HepG2 (cell line): ENCODE results near the gene TBC1D19. TPM values are rescaled to one million over a fixed set of nuclear protein-coding genes. Genes with fewer than 3 reads are reported as not detected.

ENCODE experiments used
- ATAC-seq: fragments of 200-7000 bp; cut with Tn5 transposase; 3 replicates; pipeline ENCODE4 v1.9.1; 2020; ENCODE audit warnings: mild to moderate bottlenecking, moderate library complexity
- BruUV-seq: library from RNA; stranded (reverse); fragments of 400-500 nt; replicated peaks from 2 replicates; lab custom pipeline; 2021; lab: Mats Ljungman, UMichigan
- CTCF ChIA-PET: fragments of 300-600 bp; formaldehyde crosslinking; extraction: SDS; loops from one replicate; lab custom pipeline; 2021; ENCODE audit warnings: low total read pairs, inconsistent platforms, low intra/inter-chr PET ratio; lab: Yijun Ruan, JAX
- POLR2A ChIA-PET: fragments of 350-600 bp; sonication (Branson Sonifier 250); formaldehyde crosslinking; loops from one replicate; lab custom pipeline; 2020; ENCODE audit warnings: antibody characterized with exemption, inconsistent platforms; lab: Yijun Ruan, JAX
- DNase-seq: peaks from one replicate; pipeline ENCODE4 v3.0.0-alpha.2; 2015; ENCODE audit warnings: low spot score
- FAIRE-seq: peaks from 3 replicates; lab custom pipeline; 2011; peaks lifted over from hg19 to GRCh38; lab: Jason Lieb, UNC
- H2AFZ ChIP-seq: one replicate; pipeline ENCODE4 v1.6.1; 2011; ENCODE audit warnings: low read length, inconsistent platforms
- H3K27ac ChIP-seq: fragments of 300-600 bp; 3 replicates; pipeline ENCODE4 v1.8.0; 2011; ENCODE audit warnings: mixed run types, mild to moderate bottlenecking, mixed read lengths, low read length, inconsistent platforms; ENCODE audit not compliant: insufficient read depth; ENCODE audit errors: extremely low read length
- H3K27me3 ChIP-seq, 2 experiments: fragments of 200-600 bp in 1 of 2; 2 replicates in 1 of 2; 3 replicates in 1 of 2; pipeline versions ENCODE4 v1.6.0 to v1.8.0; 2011; ENCODE audit warnings: low read length in 2 of 2, mild to moderate bottlenecking in 2 of 2, moderate library complexity in 2 of 2, inconsistent platforms in 1 of 2; ENCODE audit not compliant: insufficient read depth in 2 of 2, control insufficient read depth in 1 of 2
- H3K36me3 ChIP-seq, 2 experiments: fragments of 200-600 bp in 1 of 2; replicated peaks in 1 of 2; 2 replicates in 1 of 2; 3 replicates in 1 of 2; pipeline versions ENCODE4 v1.5.1 to v1.8.0; 2011; ENCODE audit warnings: low read length in 2 of 2, inconsistent platforms in 1 of 2; ENCODE audit not compliant: insufficient read depth in 2 of 2, control insufficient read depth in 1 of 2
- H3K4me1 ChIP-seq: 2 replicates; pipeline ENCODE4 v1.5.1; 2012; ENCODE audit warnings: low read length, inconsistent platforms; ENCODE audit not compliant: insufficient read depth
- H3K4me2 ChIP-seq: 2 replicates; pipeline ENCODE4 v1.6.0; 2011; ENCODE audit warnings: low read depth, low read length, inconsistent platforms
- H3K4me3 ChIP-seq, 3 experiments: fragments of 200-600 bp in 1 of 3; sonication (generic), shearing (Covaris generic) in 1 of 3; replicated peaks in 1 of 3; 2 replicates each; pipeline ENCODE4 v1.5.1; 2011 to 2016; ENCODE audit warnings: low read length in 3 of 3, inconsistent platforms in 2 of 3, low read depth in 2 of 3, mild to moderate bottlenecking in 2 of 3, control low read depth in 1 of 3, mixed read lengths in 1 of 3; ENCODE audit not compliant: insufficient read depth in 1 of 3
- H3K79me2 ChIP-seq: one replicate; pipeline ENCODE4 v1.6.1; 2011; ENCODE audit warnings: low read length, inconsistent platforms; ENCODE audit not compliant: insufficient read depth
- H3K9ac ChIP-seq: 2 replicates; pipeline ENCODE4 v1.6.0; 2011; ENCODE audit warnings: mild to moderate bottlenecking, low read depth, low read length, inconsistent platforms; ENCODE audit not compliant: insufficient read depth
- H3K9me3 ChIP-seq: 2 replicates; pipeline ENCODE4 v1.5.1; 2012; ENCODE audit warnings: mild to moderate bottlenecking, low read length
- H4K20me1 ChIP-seq: 2 replicates; pipeline ENCODE4 v1.6.0; 2011; ENCODE audit warnings: inconsistent platforms, mild to moderate bottlenecking, low read length, moderate library complexity; ENCODE audit not compliant: insufficient read depth
- ADNP ChIP-seq: sonication (generic); formaldehyde crosslinking; IDR thresholded peaks from 2 replicates; pipeline ENCODE4 v1.4.0; 2020; ENCODE audit warnings: missing genetic modification reagents
- CCDC6 ChIP-seq: sonication (generic); formaldehyde crosslinking; IDR thresholded peaks from 2 replicates; pipeline ENCODE4 v1.8.1; 2022; ENCODE audit warnings: mild to moderate bottlenecking, missing genetic modification reagents, moderate library complexity
- PAWR ChIP-seq: sonication (generic); formaldehyde crosslinking; IDR thresholded peaks from 2 replicates; pipeline ENCODE4 v1.4.0; 2020; ENCODE audit warnings: missing genetic modification reagents, mild to moderate bottlenecking, borderline replicate concordance
- PRDM10 ChIP-seq: sonication (generic); formaldehyde crosslinking; IDR thresholded peaks from 2 replicates; pipeline ENCODE4 v1.4.0; 2020; ENCODE audit warnings: low read depth, missing genetic modification reagents
- PREB ChIP-seq: sonication (generic); formaldehyde crosslinking; IDR thresholded peaks from 2 replicates; pipeline ENCODE4 v1.4.0; 2020; ENCODE audit warnings: missing genetic modification reagents
- RBAK ChIP-seq: sonication (generic); formaldehyde crosslinking; IDR thresholded peaks from 2 replicates; pipeline ENCODE4 v1.5.1; 2020; ENCODE audit warnings: mild to moderate bottlenecking, missing genetic modification reagents
- RXRB ChIP-seq: IDR thresholded peaks from 2 replicates; pipeline ENCODE4 v1.6.1; 2016; ENCODE audit warnings: borderline replicate concordance, missing genetic modification reagents, missing compliant biosample characterization
- ZBTB26 ChIP-seq: IDR thresholded peaks from 2 replicates; pipeline ENCODE4 v1.6.1; 2016; ENCODE audit warnings: missing compliant biosample characterization, missing genetic modification reagents, borderline replicate concordance
- ZFYVE20 ChIP-seq: sonication (generic); formaldehyde crosslinking; IDR thresholded peaks from 2 replicates; pipeline ENCODE4 v1.8.0; 2023; ENCODE audit warnings: low read depth, mild to moderate bottlenecking, moderate library complexity, missing genetic modification reagents, borderline replicate concordance
- ZNF234 ChIP-seq: sonication (generic); formaldehyde crosslinking; conservative IDR thresholded peaks from 2 replicates; pipeline ENCODE4 v1.5.1; 2020; ENCODE audit warnings: mild to moderate bottlenecking, missing genetic modification reagents
- ZNF282 ChIP-seq: fragments of 450-650 bp; IDR thresholded peaks from 2 replicates; pipeline ENCODE4 v1.6.1; 2018; ENCODE audit not compliant: partially characterized antibody
- ZNF652 ChIP-seq: IDR thresholded peaks from 2 replicates; pipeline ENCODE4 v1.6.1; 2016; ENCODE audit warnings: low read depth, borderline replicate concordance
- ZNF816 ChIP-seq: sonication (generic); formaldehyde crosslinking; IDR thresholded peaks from 2 replicates; pipeline ENCODE4 v1.8.0; 2022; ENCODE audit warnings: missing genetic modification reagents, mild to moderate bottlenecking, borderline replicate concordance
- WGBS: methylation state at CpG from one replicate; pipeline ENCODE4 v1.1.6; 2017; ENCODE audit warnings: low lambda C conversion rate; 5-methylcytosine and 5-hydroxymethylcytosine counted together
- in situ Hi-C: cut with HindIII; loops from 2 replicates; pipeline ENCODE4 v1.10.0; 2017; ENCODE audit warnings: low pct_unique_long_range_greater_than_20kb; ENCODE audit not compliant: extremely low pct_ligation_motif_present
- intact Hi-C: fragments of 100-400 bp; cut with micrococcal nuclease; formaldehyde crosslinking; loops from one replicate; pipeline ENCODE4 v1.10.0; 2022; ENCODE audit not compliant: unreplicated experiment
- polyA plus RNA-seq, 8 experiments: library from polyadenylated mRNA; depleted of rRNA in 3 of 8; stranded (reverse) in 7 of 8; unstranded in 1 of 8; fragments of >200 nt; fragmentation: Illumina TruSeq in 4 of 8; extraction: Trizol in 4 of 8; gene quantifications; 2 replicates each; pipeline versions ENCODE4 v1.2.1 to v1.2.3, GENCODE V29; 2011 to 2016; ENCODE audit warnings: low read depth in 4 of 8, missing spikeins in 1 of 8, mixed read lengths in 1 of 8; ENCODE audit not compliant: insufficient read depth in 1 of 8
- total RNA-seq, 5 experiments: library from RNA; depleted of rRNA; stranded (reverse); fragments of >200 nt; fragmentation: Illumina TruSeq; extraction: Trizol; gene quantifications; 2 replicates each; pipeline ENCODE4 v1.2.3, GENCODE V29; 2016; ENCODE audit warnings: low read depth in 1 of 5

TBC1D19 gene
- total and polyA plus RNA-seq, 2 of the 13 experiments (the other 11 are each of a cell fraction or from before 2014, with no cell fraction given), result 1.6 to 3.5 TPM

GRCh38 chr4:26584725-26585124 is 841 bp downstream of the TBC1D19 start:
- peak overlapping the region; percentile 73 for H2AFZ ChIP-seq
- intact Hi-C loops, result loop anchor here (1.0 to 2.0 kb wide), 2 partner anchors 40 to 426 kb away; no protein-coding TSS in a partner anchor
- no peaks in the 10 kb centered on the region for H3K27me3 ChIP-seq
- H3K9me3 ChIP-seq, result no peaks in the 10 kb centered on the region
- no peak for TF ChIP-seq PREB
- no peak for TF ChIP-seq ZFYVE20
- no peak for TF ChIP-seq PAWR
- no peak for TF ChIP-seq ZNF282
- no peak for TF ChIP-seq ZNF816 (CRISPR knock-in tag)
- TF ChIP-seq RBAK (CRISPR knock-in tag), result no peak
- TF ChIP-seq ZNF234, result no peak
- TF ChIP-seq RXRB (CRISPR knock-in tag), result no peak
- no peak for TF ChIP-seq ZNF652
- no peak overlapping the region for H3K27ac ChIP-seq
- ChIA-PET POLR2A (interaction anchor here (1.4 kb wide), 1 partner anchor 276 kb away, joined by 3 read pairs; the partner anchor contains the start of gene STIM2), CTCF (no interaction called here)
- in situ Hi-C loops, result no loop called here
- H3K9ac ChIP-seq, result peak overlapping the region; percentile 55; the same call in 1 of the 2 replicates
- H4K20me1 ChIP-seq, result no peaks in the 10 kb centered on the region
- H3K4me1 ChIP-seq, result peaks cover 13% of the 10 kb centered on the region
- ATAC-seq, result no peak
- FAIRE-seq, result no peak
- BruUV-seq, result no TSS peak
- no peaks in the 10 kb centered on the region for H3K79me2 ChIP-seq
- H3K4me3 ChIP-seq, result peak overlapping the region; percentile 76 to 82 (median 80)
- no peak for DNase-seq
- peak overlapping the region; percentile 76 for H3K4me2 ChIP-seq
- no peaks in the 10 kb centered on the region for H3K36me3 ChIP-seq
- 13% methylated on average over 4 of the region's 4 CpGs for WGBS

- in situ Hi-C loops (no loop called here), intact Hi-C loops (no loop called here)
- H3K4me3 ChIP-seq, result no peak overlapping the region
- BruUV-seq, result no TSS peak
- no peaks in the 10 kb centered on the region for H3K79me2 ChIP-seq
- H3K4me1 ChIP-seq, result peaks cover 4% of the 10 kb centered on the region; the same call in 1 of the 2 replicates
- H3K27ac ChIP-seq, result no peak overlapping the region
- no peak overlapping the region for H2AFZ ChIP-seq
- POLR2A ChIA-PET, result no interaction called here
- no peak overlapping the region for H3K4me2 ChIP-seq
- ATAC-seq (peak; percentile 67), DNase-seq (no peak), FAIRE-seq (no peak)
- H3K9ac ChIP-seq, result no peak overlapping the region
- CTCF ChIA-PET, result no interaction called here
- H3K36me3 ChIP-seq, result no peaks in the 10 kb centered on the region
- H3K27me3 ChIP-seq, result no peaks in the 10 kb centered on the region
- WGBS, result 3% methylated on average over 2 of the region's 2 CpGs
- H4K20me1 ChIP-seq, result no peaks in the 10 kb centered on the region
- TF ChIP-seq PRDM10 (CRISPR knock-in tag), result no peak
- TF ChIP-seq ZBTB26 (CRISPR knock-in tag), result no peak
- no peak for TF ChIP-seq ADNP (CRISPR knock-in tag)
- no peak for TF ChIP-seq CCDC6 (CRISPR knock-in tag)
- H3K9me3 ChIP-seq, result no peaks in the 10 kb centered on the region
Observed at GRCh38 chr4:26589705-26590104, 5.8 kb downstream of the TBC1D19 start.
